Keratinocyte (primary cell): Measurements from ENCODE around the gene DOCK1. TPM values are rescaled to one million over a fixed set of nuclear protein-coding genes. Genes with fewer than 3 reads are reported as not detected.

Experiments
- DNase-seq: peaks from one replicate; pipeline ENCODE4 v3.0.0-alpha.2; 2011; ENCODE audit warnings: low read depth, missing footprints, low spot score
- FAIRE-seq: peaks from 2 replicates; lab custom pipeline; 2011; peaks lifted over from hg19 to GRCh38; lab: Jason Lieb, UNC
- H2AFZ ChIP-seq: 2 replicates; pipeline ENCODE4 v1.6.0; 2012; ENCODE audit warnings: low read length, control low read depth, inconsistent platforms; ENCODE audit not compliant: control insufficient read depth
- H3K27ac ChIP-seq: 2 replicates; pipeline ENCODE4 v1.5.1; 2011; ENCODE audit warnings: low read length; ENCODE audit not compliant: control insufficient read depth, insufficient read depth
- H3K27me3 ChIP-seq: 3 replicates; pipeline ENCODE4 v1.6.0; 2011; ENCODE audit warnings: low read length; ENCODE audit not compliant: control insufficient read depth, insufficient read depth; ENCODE audit errors: extremely low read depth
- H3K36me3 ChIP-seq, 2 experiments: 2 replicates in 1 of 2; 3 replicates in 1 of 2; pipeline ENCODE4 v1.5.1; 2011; ENCODE audit warnings: low read length in 2 of 2, mild to moderate bottlenecking in 1 of 2; ENCODE audit not compliant: control insufficient read depth in 2 of 2, insufficient read depth in 2 of 2; ENCODE audit errors: extremely low read depth in 1 of 2
- H3K4me1 ChIP-seq: 3 replicates; pipeline ENCODE4 v1.5.1; 2011; ENCODE audit warnings: low read length; ENCODE audit not compliant: control insufficient read depth, insufficient read depth; ENCODE audit errors: extremely low read depth
- H3K4me2 ChIP-seq: 3 replicates; pipeline ENCODE4 v1.6.0; 2011; ENCODE audit warnings: low read depth, low read length; ENCODE audit not compliant: control insufficient read depth, insufficient read depth; ENCODE audit errors: extremely low read depth
- H3K4me3 ChIP-seq, 3 experiments: fragments of 200-600 bp in 1 of 3; sonication (generic) in 1 of 3; 2 replicates in 2 of 3; 3 replicates in 1 of 3; pipeline ENCODE4 v1.5.1; 2011 to 2016; ENCODE audit warnings: low read length in 3 of 3, mild to moderate bottlenecking in 3 of 3, control low read depth in 2 of 3, inconsistent platforms in 1 of 3, low read depth in 1 of 3, mixed read lengths in 1 of 3, mixed run types in 1 of 3, moderate library complexity in 1 of 3; ENCODE audit not compliant: control insufficient read depth in 2 of 3, insufficient read depth in 2 of 3; ENCODE audit errors: extremely low read depth in 1 of 3
- H3K79me2 ChIP-seq: 2 replicates; pipeline ENCODE4 v1.6.0; 2012; ENCODE audit warnings: low read length; ENCODE audit not compliant: control insufficient read depth, insufficient read depth
- H3K9ac ChIP-seq: 3 replicates; pipeline ENCODE4 v1.6.0; 2011; ENCODE audit warnings: low read length; ENCODE audit not compliant: control insufficient read depth, insufficient read depth; ENCODE audit errors: extremely low read depth
- H3K9me1 ChIP-seq: 3 replicates; pipeline ENCODE4 v1.6.0; 2011; ENCODE audit warnings: low read length; ENCODE audit not compliant: control insufficient read depth, insufficient read depth; ENCODE audit errors: extremely low read depth
- H3K9me3 ChIP-seq: 2 replicates; pipeline ENCODE4 v1.5.1; 2012; ENCODE audit warnings: low read depth, low read length; ENCODE audit not compliant: control insufficient read depth
- H4K20me1 ChIP-seq: 3 replicates; pipeline ENCODE4 v1.6.0; 2011; ENCODE audit warnings: low read length; ENCODE audit not compliant: control insufficient read depth, insufficient read depth; ENCODE audit errors: extremely low read depth
- EZH2 ChIP-seq: IDR thresholded peaks from one replicate; pipeline ENCODE4 v1.6.1; 2012; ENCODE audit warnings: inconsistent platforms, mild to moderate bottlenecking, low read length, moderate library complexity
- dilution Hi-C: fragments of 300-500 bp; cut with MboI; formaldehyde crosslinking; loops from one replicate; pipeline ENCODE4 v1.7.0; 2020; ENCODE audit warnings: low sequenced_read_pairs; ENCODE audit not compliant: extremely low pct_ligation_motif_present
- polyA plus RNA-seq, 5 experiments: library from polyadenylated mRNA; depleted of rRNA in 3 of 5; stranded (reverse) in 3 of 5; stranded (forward) in 1 of 5; unstranded in 1 of 5; fragments of >200 nt; gene quantifications; 1 replicate in 1 of 5; 2 replicates in 3 of 5; 3 replicates in 1 of 5; pipeline versions ENCODE4 v1.2.1 to v1.2.3, GENCODE V29; 2011 to 2012; ENCODE audit warnings: missing spikeins in 2 of 5, low read depth in 1 of 5, low replicate concordance in 1 of 5
- TF ChIP-seq, protein P1 (sequence below), 3 experiments: IDR thresholded peaks in 1 of 3; conservative IDR thresholded peaks in 1 of 3; optimal IDR thresholded peaks in 1 of 3; 2 replicates in 2 of 3; 3 replicates in 1 of 3; pipeline versions ENCODE3 to v1.5.1; 2011; ENCODE audit warnings: low read length in 3 of 3, mild to moderate bottlenecking in 3 of 3, moderate library complexity in 2 of 3, control low read depth in 1 of 3, inconsistent platforms in 1 of 3; ENCODE audit not compliant: insufficient read depth in 2 of 3; ENCODE audit errors: extremely low read depth in 1 of 3

DOCK1 gene
- polyA plus RNA-seq, 1 donor (not counting 4 experiments of a cell fraction or from before 2014, with no cell fraction given) = 15.7 TPM

- peaks cover 26 to 34% of the 10 kb centered on the region in 2 experiments for H3K36me3 ChIP-seq
- H3K27me3 ChIP-seq = no peaks in the 10 kb centered on the region
- FAIRE-seq = no peak
- dilution Hi-C loops = no loop called here
- H3K9ac ChIP-seq = no peak overlapping the region
- no peaks in the 10 kb centered on the region for H3K79me2 ChIP-seq
- DNase-seq = no peak
- no peak overlapping the region for H2AFZ ChIP-seq
- H3K27ac ChIP-seq = no peak overlapping the region
- no peak overlapping the region for H3K4me3 ChIP-seq
- no peaks in the 10 kb centered on the region for H3K9me1 ChIP-seq
- no peak overlapping the region for H3K4me2 ChIP-seq
- H3K4me1 ChIP-seq = no peaks in the 10 kb centered on the region
- TF ChIP-seq, protein P1, sequence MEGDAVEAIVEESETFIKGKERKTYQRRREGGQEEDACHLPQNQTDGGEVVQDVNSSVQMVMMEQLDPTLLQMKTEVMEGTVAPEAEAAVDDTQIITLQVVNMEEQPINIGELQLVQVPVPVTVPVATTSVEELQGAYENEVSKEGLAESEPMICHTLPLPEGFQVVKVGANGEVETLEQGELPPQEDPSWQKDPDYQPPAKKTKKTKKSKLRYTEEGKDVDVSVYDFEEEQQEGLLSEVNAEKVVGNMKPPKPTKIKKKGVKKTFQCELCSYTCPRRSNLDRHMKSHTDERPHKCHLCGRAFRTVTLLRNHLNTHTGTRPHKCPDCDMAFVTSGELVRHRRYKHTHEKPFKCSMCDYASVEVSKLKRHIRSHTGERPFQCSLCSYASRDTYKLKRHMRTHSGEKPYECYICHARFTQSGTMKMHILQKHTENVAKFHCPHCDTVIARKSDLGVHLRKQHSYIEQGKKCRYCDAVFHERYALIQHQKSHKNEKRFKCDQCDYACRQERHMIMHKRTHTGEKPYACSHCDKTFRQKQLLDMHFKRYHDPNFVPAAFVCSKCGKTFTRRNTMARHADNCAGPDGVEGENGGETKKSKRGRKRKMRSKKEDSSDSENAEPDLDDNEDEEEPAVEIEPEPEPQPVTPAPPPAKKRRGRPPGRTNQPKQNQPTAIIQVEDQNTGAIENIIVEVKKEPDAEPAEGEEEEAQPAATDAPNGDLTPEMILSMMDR (optimal IDR thresholded peaks at IDR 0.05 in 1 of 3, IDR thresholded peaks at IDR 0.05 in 1 of 3, conservative IDR thresholded peaks at IDR 0.05 in 1 of 3; ENCODE audit: extremely low read depth in 1 of 3, insufficient read depth in 2 of 3, low read length in 3 of 3) = no peak
- TF ChIP-seq EZH2 = no peak
- no peaks in the 10 kb centered on the region for H4K20me1 ChIP-seq
- no peaks in the 10 kb centered on the region for H3K9me3 ChIP-seq
These were observed 129.6 kb downstream of the DOCK1 start for GRCh38 chr10:127034790-127035189.

- Histone ChIP-seq H3K9me1 (no peaks in the 10 kb centered on the region), H3K36me3 (peaks cover 27 to 41% of the 10 kb centered on the region in 2 experiments), H3K4me1 (peaks cover 8% of the 10 kb centered on the region), H3K27me3 (no peaks in the 10 kb centered on the region), H2AFZ (no peak overlapping the region), H3K27ac (no peak overlapping the region), H4K20me1 (peaks cover under 1% of the 10 kb centered on the region), H3K9me3 (no peaks in the 10 kb centered on the region), H3K79me2 (no peaks in the 10 kb centered on the region), H3K4me3 (no peak overlapping the region), H3K9ac (no peak overlapping the region), H3K4me2 (no peak overlapping the region)
- TF ChIP-seq, protein P1 (optimal IDR thresholded peaks at IDR 0.05 in 1 of 3, IDR thresholded peaks at IDR 0.05 in 1 of 3, conservative IDR thresholded peaks at IDR 0.05 in 1 of 3; ENCODE audit: extremely low read depth in 1 of 3, insufficient read depth in 2 of 3, low read length in 3 of 3) = no peak
- TF ChIP-seq EZH2 = no peak
- dilution Hi-C loops = no loop called here
- FAIRE-seq (no peak), DNase-seq (no peak)
These were observed 130.6 kb downstream of the DOCK1 start for GRCh38 chr10:127035827-127036226.
